SK-N-SH (cell line): ENCODE data around the gene C6. TPM values are rescaled to one million over a fixed set of nuclear protein-coding genes. Genes with fewer than 3 reads are reported as not detected.

Source experiments
- CTCF ChIA-PET: fragments of 300-600, 350-600 bp; formaldehyde crosslinking; extraction: SDS; loops from one replicate; lab custom pipeline; 2021; lab: Yijun Ruan, JAX
- POLR2A ChIA-PET: fragments of 350-600 bp; sonication (Branson Sonifier 250); formaldehyde crosslinking; extraction: SDS; loops from one replicate; lab custom pipeline; 2020; ENCODE audit warnings: antibody characterized with exemption, inconsistent platforms; lab: Yijun Ruan, JAX
- DNase-seq: peaks from one replicate; pipeline ENCODE4 v3.0.0; 2012
- H2AFZ ChIP-seq: fragments of 200-600 bp; sonication (generic); 2 replicates; pipeline ENCODE4 v1.8.1; 2016; ENCODE audit warnings: antibody characterized with exemption, mild to moderate bottlenecking, low read depth
- H3F3A ChIP-seq: fragments of 200-600 bp; sonication (generic); replicated peaks from 2 replicates; pipeline ENCODE3; 2016; ENCODE audit warnings: antibody characterized with exemption, mild to moderate bottlenecking; ENCODE audit not compliant: insufficient read depth
- H3K27ac ChIP-seq, 2 experiments: fragments of 200-500 bp in 1 of 2; fragments of 200-600 bp in 1 of 2; sonication (Bioruptor generic) in 1 of 2; sonication (generic), shearing (Covaris generic) in 1 of 2; 2 replicates each; pipeline versions ENCODE4 v1.5.1 to v1.6.1; 2014 to 2016; ENCODE audit warnings: low read depth in 2 of 2, inconsistent platforms in 1 of 2, low read length in 1 of 2, mild to moderate bottlenecking in 1 of 2, mixed read lengths in 1 of 2
- H3K27me3 ChIP-seq: fragments of 200-600 bp; sonication (generic), shearing (Covaris generic); 2 replicates; pipeline ENCODE4 v1.6.1; 2016; ENCODE audit warnings: mixed run types; ENCODE audit not compliant: insufficient read depth
- H3K36me3 ChIP-seq, 2 experiments: fragments of 200-500 bp in 1 of 2; fragments of 200-600 bp in 1 of 2; sonication (Bioruptor generic) in 1 of 2; sonication (generic) in 1 of 2; replicated peaks in 1 of 2; 2 replicates each; pipeline versions ENCODE3 to v1.5.1; 2014 to 2016; ENCODE audit warnings: low read length in 1 of 2, mild to moderate bottlenecking in 1 of 2; ENCODE audit not compliant: insufficient read depth in 2 of 2, control insufficient read depth in 1 of 2
- H3K4me1 ChIP-seq, 2 experiments: fragments of 200-500 bp in 1 of 2; fragments of 200-600 bp in 1 of 2; sonication (Bioruptor generic) in 1 of 2; sonication (generic), shearing (Covaris generic) in 1 of 2; 2 replicates each; pipeline versions ENCODE4 v1.5.1 to v1.6.1; 2014 to 2016; ENCODE audit warnings: low read depth in 1 of 2, low read length in 1 of 2, mixed run types in 1 of 2; ENCODE audit not compliant: insufficient read depth in 2 of 2, control insufficient read depth in 1 of 2
- H3K4me2 ChIP-seq: fragments of 200-600 bp; sonication (generic), shearing (Covaris generic); 2 replicates; pipeline ENCODE4 v1.6.1; 2017; ENCODE audit warnings: mixed run types
- H3K4me3 ChIP-seq, 2 experiments: fragments of 200-500 bp in 1 of 2; fragments of 200-600 bp in 1 of 2; sonication (Bioruptor generic) in 1 of 2; sonication (generic), shearing (Covaris generic) in 1 of 2; 2 replicates each; pipeline versions ENCODE4 v1.5.1 to v1.8.1; 2014 to 2016; ENCODE audit warnings: low read depth in 2 of 2, inconsistent platforms in 1 of 2, low read length in 1 of 2, mild to moderate bottlenecking in 1 of 2, mixed read lengths in 1 of 2, moderate library complexity in 1 of 2
- H3K79me2 ChIP-seq: fragments of 200-600 bp; sonication (generic); 2 replicates; pipeline ENCODE4 v1.8.1; 2017; ENCODE audit warnings: mild to moderate bottlenecking; ENCODE audit not compliant: insufficient read depth
- H3K9ac ChIP-seq: fragments of 200-600 bp; sonication (generic); 2 replicates; pipeline ENCODE4 v1.6.1; 2017; ENCODE audit warnings: mixed run types
- H3K9me2 ChIP-seq: fragments of 200-600 bp; sonication (generic); 2 replicates; pipeline ENCODE4 v1.6.1; 2017; ENCODE audit warnings: mixed run types
- H3K9me3 ChIP-seq: fragments of 200-600 bp; sonication (generic); 2 replicates; pipeline ENCODE4 v1.6.1; 2017; ENCODE audit warnings: mixed run types, mild to moderate bottlenecking, moderate library complexity
- H4K20me1 ChIP-seq: fragments of 200-600 bp; sonication (generic); 2 replicates; pipeline ENCODE4 v1.6.1; 2017; ENCODE audit warnings: mild to moderate bottlenecking, mixed run types; ENCODE audit not compliant: insufficient read depth
- CTCF ChIP-seq: fragments of 200-600 bp; sonication (generic); IDR thresholded peaks from 2 replicates; pipeline ENCODE4 v1.6.1; 2017; ENCODE audit warnings: antibody characterized with exemption, mild to moderate bottlenecking, moderate library complexity
- ELF1 ChIP-seq: IDR thresholded peaks from 2 replicates; pipeline ENCODE4 v1.4.0; 2012
- EP300 ChIP-seq, 2 experiments: IDR thresholded peaks; 2 replicates each; pipeline versions ENCODE4 v1.4.0 to v1.6.1; 2012; ENCODE audit warnings: borderline replicate concordance in 1 of 2, low read depth in 1 of 2, low read length in 1 of 2
- FOSL2 ChIP-seq: IDR thresholded peaks from 2 replicates; pipeline ENCODE4 v1.4.0; 2012; ENCODE audit warnings: low read depth, mild to moderate bottlenecking, moderate library complexity, borderline replicate concordance
- FOXJ3 ChIP-seq: sonication (generic); formaldehyde crosslinking; IDR thresholded peaks from 2 replicates; pipeline ENCODE4 v1.5.1; 2020; ENCODE audit warnings: mild to moderate bottlenecking, missing genetic modification reagents
- GATA2 ChIP-seq: sonication (generic); formaldehyde crosslinking; IDR thresholded peaks from 2 replicates; pipeline ENCODE4 v1.5.0; 2020; ENCODE audit warnings: mild to moderate bottlenecking, missing genetic modification reagents
- MAX ChIP-seq: IDR thresholded peaks from 2 replicates; pipeline ENCODE4 v1.4.0; 2012; ENCODE audit warnings: low read depth
- MXI1 ChIP-seq: IDR thresholded peaks from 2 replicates; pipeline ENCODE4 v1.6.1; 2012; ENCODE audit warnings: mild to moderate bottlenecking, low read depth, low read length, improper control_type of control experiment
- POLR2AphosphoS5 ChIP-seq: IDR thresholded peaks from 2 replicates; pipeline ENCODE4 v1.6.1; 2012; ENCODE audit warnings: low read depth, low read length
- RAD21 ChIP-seq: IDR thresholded peaks from 2 replicates; pipeline ENCODE4 v1.6.1; 2012; ENCODE audit warnings: mild to moderate bottlenecking, low read length
- RFX5 ChIP-seq: IDR thresholded peaks from 2 replicates; pipeline ENCODE4 v1.6.1; 2012; ENCODE audit warnings: mild to moderate bottlenecking, improper control_type of control experiment, low read length
- TCF12 ChIP-seq: IDR thresholded peaks from 2 replicates; pipeline ENCODE4 v1.4.0; 2012
- TEAD4 ChIP-seq: IDR thresholded peaks from 2 replicates; pipeline ENCODE4 v1.4.0; 2012; ENCODE audit warnings: mild to moderate bottlenecking, borderline replicate concordance; ENCODE audit not compliant: insufficient read depth
- USF2 ChIP-seq: fragments of 150-350 bp; IDR thresholded peaks from 2 replicates; pipeline ENCODE4 v1.6.1; 2017; ENCODE audit warnings: antibody characterized with exemption, low read length, low read depth, borderline replicate concordance
- ZBTB33 ChIP-seq: IDR thresholded peaks from 2 replicates; pipeline ENCODE4 v1.4.0; 2012; ENCODE audit warnings: low read depth, borderline replicate concordance
- WGBS: methylation state at CpG from one replicate; pipeline ENCODE4 v1.1.6; 2017; ENCODE audit warnings: low lambda C conversion rate; 5-methylcytosine and 5-hydroxymethylcytosine counted together
- polyA plus RNA-seq, 3 experiments: library from polyadenylated mRNA; depleted of rRNA; stranded (reverse); fragments of >200 nt; gene quantifications; 2 replicates each; pipeline ENCODE4 v1.2.3, GENCODE V29; 2012
- TF ChIP-seq, protein P1 (sequence below): IDR thresholded peaks from 2 replicates; pipeline ENCODE4 v1.6.1; 2012; ENCODE audit warnings: mild to moderate bottlenecking, low read depth, low read length, moderate library complexity
- TF ChIP-seq, protein P2 (sequence below): IDR thresholded peaks from 2 replicates; pipeline ENCODE4 v1.4.0; 2012; ENCODE audit warnings: low read depth, borderline replicate concordance

Gene C6
- polyA plus RNA-seq, 1 of the 3 experiments (the other 2 are of a cell fraction): 0.08 TPM

- CTCF ChIA-PET: no interaction called here
These were observed 27.2 kb downstream of the C6 start for GRCh38 chr5:41186143-41186542.

More at GRCh38 chr5:41186143-41186542, 27.2 kb downstream of the C6 start:
- Histone ChIP-seq H2AFZ (no peak overlapping the region), H3K9ac (no peak overlapping the region), H3K4me1 (no peaks in the 10 kb centered on the region), H3K4me2 (no peak overlapping the region), H3K36me3 (no peaks in the 10 kb centered on the region), H3F3A (no peaks in the 10 kb centered on the region), H3K9me2 (no peaks in the 10 kb centered on the region), H4K20me1 (no peaks in the 10 kb centered on the region), H3K9me3 (no peaks in the 10 kb centered on the region), H3K4me3 (no peak overlapping the region), H3K27ac (no peak overlapping the region), H3K27me3 (no peaks in the 10 kb centered on the region), H3K79me2 (no peaks in the 10 kb centered on the region)
- POLR2A ChIA-PET: no interaction called here
- TF ChIP-seq, protein P1, sequence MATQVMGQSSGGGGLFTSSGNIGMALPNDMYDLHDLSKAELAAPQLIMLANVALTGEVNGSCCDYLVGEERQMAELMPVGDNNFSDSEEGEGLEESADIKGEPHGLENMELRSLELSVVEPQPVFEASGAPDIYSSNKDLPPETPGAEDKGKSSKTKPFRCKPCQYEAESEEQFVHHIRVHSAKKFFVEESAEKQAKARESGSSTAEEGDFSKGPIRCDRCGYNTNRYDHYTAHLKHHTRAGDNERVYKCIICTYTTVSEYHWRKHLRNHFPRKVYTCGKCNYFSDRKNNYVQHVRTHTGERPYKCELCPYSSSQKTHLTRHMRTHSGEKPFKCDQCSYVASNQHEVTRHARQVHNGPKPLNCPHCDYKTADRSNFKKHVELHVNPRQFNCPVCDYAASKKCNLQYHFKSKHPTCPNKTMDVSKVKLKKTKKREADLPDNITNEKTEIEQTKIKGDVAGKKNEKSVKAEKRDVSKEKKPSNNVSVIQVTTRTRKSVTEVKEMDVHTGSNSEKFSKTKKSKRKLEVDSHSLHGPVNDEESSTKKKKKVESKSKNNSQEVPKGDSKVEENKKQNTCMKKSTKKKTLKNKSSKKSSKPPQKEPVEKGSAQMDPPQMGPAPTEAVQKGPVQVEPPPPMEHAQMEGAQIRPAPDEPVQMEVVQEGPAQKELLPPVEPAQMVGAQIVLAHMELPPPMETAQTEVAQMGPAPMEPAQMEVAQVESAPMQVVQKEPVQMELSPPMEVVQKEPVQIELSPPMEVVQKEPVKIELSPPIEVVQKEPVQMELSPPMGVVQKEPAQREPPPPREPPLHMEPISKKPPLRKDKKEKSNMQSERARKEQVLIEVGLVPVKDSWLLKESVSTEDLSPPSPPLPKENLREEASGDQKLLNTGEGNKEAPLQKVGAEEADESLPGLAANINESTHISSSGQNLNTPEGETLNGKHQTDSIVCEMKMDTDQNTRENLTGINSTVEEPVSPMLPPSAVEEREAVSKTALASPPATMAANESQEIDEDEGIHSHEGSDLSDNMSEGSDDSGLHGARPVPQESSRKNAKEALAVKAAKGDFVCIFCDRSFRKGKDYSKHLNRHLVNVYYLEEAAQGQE: no peak
- TF ChIP-seq RFX5 (no peak), FOXJ3 (CRISPR knock-in tag) (no peak), CTCF (no peak), EP300 (IDR thresholded peaks at IDR 0.05; ENCODE audit: borderline replicate concordance in 1 of 2, low read depth in 1 of 2, low read length in 1 of 2) (no peak), POLR2AphosphoS5 (no peak), GATA2 (CRISPR knock-in tag) (no peak), MAX (no peak), MXI1 (no peak), TEAD4 (no peak), USF2 (no peak), ELF1 (no peak), ZBTB33 (no peak), RAD21 (no peak), TCF12 (no peak), FOSL2 (no peak)
- TF ChIP-seq, protein P2, sequence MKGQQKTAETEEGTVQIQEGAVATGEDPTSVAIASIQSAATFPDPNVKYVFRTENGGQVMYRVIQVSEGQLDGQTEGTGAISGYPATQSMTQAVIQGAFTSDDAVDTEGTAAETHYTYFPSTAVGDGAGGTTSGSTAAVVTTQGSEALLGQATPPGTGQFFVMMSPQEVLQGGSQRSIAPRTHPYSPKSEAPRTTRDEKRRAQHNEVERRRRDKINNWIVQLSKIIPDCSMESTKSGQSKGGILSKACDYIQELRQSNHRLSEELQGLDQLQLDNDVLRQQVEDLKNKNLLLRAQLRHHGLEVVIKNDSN: no peak
- WGBS: 88% methylated on average over 1 of the region's 1 CpG
- DNase-seq: no peak
